Measurements from ENCODE around the gene TAF11L7.
"Not testable (repeated sequence)": the region's sequence is repeated elsewhere in the genome, so short reads cannot be mapped to it uniquely, and the experiment has no call there.

TAF11L7 gene

DNA sequence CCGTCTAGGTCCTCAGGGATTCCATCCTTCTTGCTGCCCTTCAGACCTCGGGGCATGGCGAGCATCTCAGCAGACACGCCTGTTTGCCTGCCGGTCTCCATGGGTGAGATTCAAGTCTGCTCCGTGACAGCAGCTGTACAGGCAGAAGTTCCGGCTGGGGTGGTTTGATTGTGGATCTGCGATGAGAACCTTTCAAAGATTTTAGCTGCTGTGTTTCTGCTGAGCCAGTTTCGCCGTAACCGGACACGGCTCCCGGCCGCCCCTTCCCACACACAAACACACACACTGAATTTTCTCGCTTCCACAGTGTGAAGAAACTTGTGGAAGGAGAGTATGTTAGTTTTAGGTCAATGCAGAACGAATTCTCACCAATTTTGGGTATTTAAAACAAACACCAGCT is at the start of gene TAF11L7:
TSS of gene TAF11L7 (minus strand) at position 101 of the 400 bp plus-strand sequence.
- DNase-seq = not testable (repeated sequence)

DNA sequence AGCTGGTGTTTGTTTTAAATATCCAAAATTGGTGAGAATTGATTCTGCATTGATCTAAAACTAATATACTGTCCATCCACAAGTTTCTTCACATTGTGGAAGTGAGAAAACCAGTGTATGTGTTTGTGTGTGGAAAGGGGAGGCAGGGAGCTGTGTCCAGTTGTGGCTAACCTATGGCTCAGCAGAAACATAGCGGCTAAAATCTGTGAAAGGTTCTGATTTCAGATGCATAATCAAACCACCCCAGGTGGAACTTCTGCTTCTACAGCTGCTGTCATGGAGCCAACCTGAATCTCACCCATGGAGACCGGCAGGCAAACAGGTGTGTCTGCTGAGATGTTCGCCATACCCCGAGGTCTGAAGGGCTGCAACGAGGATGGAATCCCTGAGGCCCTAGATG is 48.6 kb upstream of the TAF11L7 start, which contains the start of gene TAF11L14:
TSS of gene TAF11L14 (plus strand) at position 301 of the 400 bp plus-strand sequence.
- no peak for DNase-seq

DNA sequence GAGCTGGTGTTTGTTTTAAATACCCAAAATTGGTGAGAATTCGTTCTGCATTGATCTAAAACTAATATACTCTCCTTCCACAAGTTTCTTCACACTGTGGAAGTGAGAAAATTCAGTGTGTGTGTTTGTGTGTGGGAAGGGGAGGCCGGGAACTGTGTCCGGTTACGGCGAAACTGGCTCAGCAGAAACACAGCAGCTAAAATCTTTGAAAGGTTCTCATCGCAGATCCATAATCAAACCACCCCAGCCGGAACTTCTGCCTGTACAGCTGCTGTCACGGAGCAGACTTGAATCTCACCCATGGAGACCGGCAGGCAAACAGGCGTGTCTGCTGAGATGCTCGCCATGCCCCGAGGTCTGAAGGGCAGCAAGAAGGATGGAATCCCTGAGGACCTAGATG is 46.2 kb upstream of the TAF11L7 start, which contains the start of gene TAF11L13:
TSS of gene TAF11L13 (plus strand) at position 301 of the 400 bp plus-strand sequence.
- DNase-seq = not testable (repeated sequence)

DNA sequence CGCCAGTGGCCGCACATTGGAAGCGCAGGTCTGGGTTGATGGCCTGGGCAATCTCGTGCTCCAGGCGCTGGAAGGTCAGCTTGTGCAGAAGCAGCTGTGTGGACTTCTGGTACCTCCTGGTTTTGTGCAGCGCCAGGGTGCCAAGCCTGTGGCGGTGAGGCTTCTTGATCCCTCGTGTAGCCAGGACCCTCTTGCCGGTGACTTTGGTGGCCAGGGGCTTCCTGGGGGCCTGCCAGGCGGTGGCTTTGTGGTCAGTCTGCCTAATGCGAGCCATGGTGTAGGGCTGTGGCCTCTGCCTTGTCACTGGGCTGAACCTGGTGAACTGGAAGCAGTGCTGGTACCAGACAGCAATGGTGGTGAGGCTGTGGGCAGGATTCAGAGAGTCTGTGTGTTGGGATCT is 40.1 kb upstream of the TAF11L7 start:
- no peak for DNase-seq

DNA sequence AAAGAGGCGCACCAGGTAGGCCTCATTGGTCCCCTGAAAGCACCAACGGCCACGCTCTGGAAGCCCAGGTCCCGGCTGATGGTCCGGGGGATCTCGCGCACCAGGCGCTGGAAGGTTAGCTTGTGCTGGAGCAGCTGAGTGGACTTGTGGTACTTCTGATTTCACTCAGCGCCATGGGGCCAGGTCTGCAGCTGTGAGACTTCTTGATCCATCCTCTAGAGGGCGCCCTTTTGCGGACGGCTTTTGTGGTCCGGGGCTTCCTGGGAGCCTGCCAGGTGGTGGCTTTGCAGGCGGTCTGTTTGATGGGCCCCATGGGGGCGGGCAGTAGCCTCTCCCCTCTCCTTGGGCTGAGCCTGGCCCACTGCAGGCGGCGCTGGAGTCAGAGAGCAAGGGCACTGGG is 35.1 kb upstream of the TAF11L7 start:
- DNase-seq = no peak

DNA sequence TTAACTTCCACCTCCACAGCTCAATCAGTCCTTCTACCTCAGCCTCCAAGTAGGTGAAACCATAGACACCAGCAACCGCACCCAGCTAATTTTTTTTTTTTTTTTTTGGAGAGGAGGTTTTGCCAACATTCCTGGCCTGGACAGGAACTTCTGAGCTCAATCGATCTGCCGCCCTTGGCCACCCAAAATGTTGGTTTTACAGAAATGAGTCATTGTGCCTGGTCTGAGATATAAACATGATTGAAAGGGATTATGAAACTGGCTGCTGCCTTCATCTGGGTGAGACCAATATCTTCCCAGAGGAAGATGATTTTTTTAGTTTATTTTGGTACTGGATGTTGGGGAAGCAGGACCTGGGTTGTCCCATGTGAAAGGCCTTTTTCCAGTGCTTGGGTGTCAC is 33.8 kb upstream of the TAF11L7 start:
- no peak for DNase-seq

DNA sequence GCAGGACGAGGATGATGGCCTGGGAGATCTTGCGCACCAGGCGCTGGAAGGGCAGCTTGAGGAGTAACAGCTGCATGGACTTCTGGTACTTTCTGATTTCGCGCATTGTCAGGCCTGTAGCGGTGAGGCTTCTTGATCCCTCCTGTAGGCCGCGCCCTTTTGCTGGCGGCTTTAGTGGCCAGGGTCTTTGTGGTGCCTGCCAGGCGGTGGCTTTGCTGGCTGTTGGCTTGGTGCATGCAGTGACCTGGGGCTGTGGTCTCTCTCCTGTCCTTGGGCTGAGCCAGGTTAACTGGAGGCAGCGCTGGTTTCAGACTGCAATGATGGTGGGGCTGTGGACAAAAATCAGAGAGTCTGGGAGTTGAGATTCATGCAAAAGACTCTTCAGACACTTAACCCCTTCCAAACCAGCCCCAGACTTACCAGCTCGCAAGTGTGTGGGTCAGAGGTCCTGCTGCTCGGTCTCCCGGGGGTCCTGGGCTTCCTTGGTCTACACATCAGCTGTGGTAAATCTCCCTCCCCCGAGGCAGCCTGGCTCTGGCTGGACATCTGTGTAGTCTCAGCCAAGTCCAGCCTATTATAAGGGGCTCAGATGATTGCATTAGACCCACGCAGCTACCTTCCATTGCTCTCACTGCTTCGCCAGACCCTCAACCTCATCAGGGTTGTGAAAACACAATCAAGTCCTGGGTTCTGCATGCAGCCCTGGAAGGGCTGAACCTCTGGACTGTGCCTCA is 29.5 kb upstream of the TAF11L7 start:
- DNase-seq = no peak

DNA sequence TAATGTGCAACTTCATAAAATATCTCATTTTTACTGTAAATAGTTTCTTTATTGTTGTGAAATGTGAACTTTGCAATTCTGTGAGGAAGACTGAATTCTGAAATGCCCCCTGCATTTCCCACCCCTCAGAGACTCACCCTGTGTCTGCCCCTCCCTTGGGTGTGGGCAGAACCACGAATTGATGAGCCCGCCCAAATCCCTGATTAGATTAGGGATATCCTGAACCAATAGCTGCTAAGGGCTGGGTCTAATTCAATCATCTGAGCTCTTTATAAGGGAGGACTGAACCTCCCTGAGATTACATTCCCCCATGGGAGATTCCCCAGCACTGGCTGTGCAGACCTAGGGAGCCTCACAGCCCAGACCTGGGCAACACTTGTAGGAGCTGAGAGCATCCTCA is 24.5 kb upstream of the TAF11L7 start, which contains the start of gene TAF11L12:
TSS of gene TAF11L12 (plus strand) at position 301 of the 400 bp plus-strand sequence.
- not testable (repeated sequence) for DNase-seq

DNA sequence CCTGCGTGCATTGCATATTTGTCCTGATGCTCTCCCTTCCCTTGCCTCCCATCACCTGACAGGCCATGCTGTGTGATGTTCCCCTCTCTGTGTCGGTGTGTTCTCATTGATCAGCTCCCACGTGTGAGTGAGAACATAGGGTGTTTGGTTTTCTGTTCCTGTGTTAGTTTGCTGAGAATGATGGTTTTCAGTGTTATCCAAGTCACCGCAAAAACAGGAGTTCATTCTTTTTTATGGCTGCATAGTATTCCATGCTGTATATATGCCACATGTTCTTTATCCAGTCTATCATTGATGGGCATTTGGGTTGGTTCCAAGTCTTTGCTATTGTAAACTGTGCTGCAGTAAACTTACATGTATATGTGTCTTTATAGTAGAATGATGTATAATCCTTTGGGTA is 21.9 kb upstream of the TAF11L7 start:
- not testable (repeated sequence) for DNase-seq

DNA sequence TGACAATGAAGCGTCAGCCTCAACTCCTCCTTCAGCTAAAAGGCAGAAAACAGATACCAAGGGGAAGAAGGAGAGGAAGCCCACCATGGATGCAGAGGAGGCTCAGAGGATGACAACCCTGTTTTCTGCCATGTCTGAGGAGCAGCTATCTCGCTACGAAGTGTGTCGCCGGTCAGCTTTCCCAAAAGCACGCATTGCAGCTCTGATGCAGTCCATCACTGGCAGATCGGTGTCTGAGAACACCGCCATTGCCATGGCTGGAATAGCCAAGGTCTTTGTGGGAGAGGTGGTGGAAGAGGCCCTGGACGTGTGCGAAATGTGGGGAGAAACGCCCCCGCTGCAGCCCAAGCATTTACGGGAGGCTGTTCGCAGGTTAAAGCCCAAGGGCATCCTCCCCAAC is 19.4 kb upstream of the TAF11L7 start:
- no peak for DNase-seq

DNA sequence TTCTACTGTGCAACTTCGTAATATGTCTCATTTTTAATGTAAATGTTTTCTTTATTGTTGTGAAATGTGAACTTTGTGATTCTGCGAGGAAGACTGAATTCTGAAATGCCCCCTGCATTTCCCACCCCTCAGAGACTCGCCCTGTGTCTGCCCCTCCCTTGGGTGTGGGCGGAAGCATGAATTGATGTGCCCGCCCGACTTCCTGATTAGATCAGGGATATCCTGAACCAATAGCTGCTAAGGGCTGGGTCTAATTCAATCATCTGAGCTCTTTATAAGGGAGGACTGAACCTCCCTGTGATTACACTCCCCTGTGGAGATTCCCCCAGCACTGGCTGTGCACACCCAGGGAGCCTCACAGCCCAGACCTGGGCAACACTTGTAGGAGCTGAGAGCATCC is 18.3 kb upstream of the TAF11L7 start, which contains the start of gene TAF11L11:
TSS of gene TAF11L11 (plus strand) at position 304 of the 400 bp plus-strand sequence.
- not testable (repeated sequence) for DNase-seq

DNA sequence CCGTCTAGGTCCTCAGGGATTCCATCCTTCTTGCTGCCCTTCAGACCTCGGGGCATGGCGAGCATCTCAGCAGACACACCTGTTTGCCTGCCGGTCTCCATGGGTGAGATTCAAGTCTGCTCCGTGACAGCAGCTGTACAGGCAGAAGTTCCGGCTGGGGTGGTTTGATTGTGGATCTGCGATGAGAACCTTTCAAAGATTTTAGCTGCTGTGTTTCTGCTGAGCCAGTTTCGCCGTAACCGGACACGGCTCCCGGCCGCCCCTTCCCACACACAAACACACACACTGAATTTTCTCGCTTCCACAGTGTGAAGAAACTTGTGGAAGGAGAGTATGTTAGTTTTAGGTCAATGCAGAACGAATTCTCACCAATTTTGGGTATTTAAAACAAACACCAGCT is 12.2 kb upstream of the TAF11L7 start, which contains the start of gene TAF11L10:
TSS of gene TAF11L10 (minus strand) at position 101 of the 400 bp plus-strand sequence.
- DNase-seq = not testable (repeated sequence)

DNA sequence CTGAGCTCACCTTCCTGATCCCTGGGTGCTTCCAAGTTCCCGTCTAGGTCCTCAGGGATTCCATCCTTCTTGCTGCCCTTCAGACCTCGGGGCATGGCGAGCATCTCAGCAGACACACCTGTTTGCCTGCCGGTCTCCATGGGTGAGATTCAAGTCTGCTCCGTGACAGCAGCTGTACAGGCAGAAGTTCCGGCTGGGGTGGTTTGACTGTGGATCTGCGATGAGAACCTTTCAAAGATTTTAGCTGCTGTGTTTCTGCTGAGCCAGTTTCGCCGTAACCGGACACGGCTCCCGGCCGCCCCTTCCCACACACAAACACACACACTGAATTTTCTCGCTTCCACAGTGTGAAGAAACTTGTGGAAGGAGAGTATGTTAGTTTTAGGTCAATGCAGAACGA is 8.7 kb upstream of the TAF11L7 start, which contains the start of gene TAF11L9:
TSS of gene TAF11L9 (minus strand) at position 140 of the 400 bp plus-strand sequence.
- DNase-seq = not testable (repeated sequence)

DNA sequence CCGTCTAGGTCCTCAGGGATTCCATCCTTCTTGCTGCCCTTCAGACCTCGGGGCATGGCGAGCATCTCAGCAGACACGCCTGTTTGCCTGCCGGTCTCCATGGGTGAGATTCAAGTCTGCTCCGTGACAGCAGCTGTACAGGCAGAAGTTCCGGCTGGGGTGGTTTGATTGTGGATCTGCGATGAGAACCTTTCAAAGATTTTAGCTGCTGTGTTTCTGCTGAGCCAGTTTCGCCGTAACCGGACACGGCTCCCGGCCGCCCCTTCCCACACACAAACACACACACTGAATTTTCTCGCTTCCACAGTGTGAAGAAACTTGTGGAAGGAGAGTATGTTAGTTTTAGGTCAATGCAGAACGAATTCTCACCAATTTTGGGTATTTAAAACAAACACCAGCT is 5.3 kb upstream of the TAF11L7 start, which contains the start of gene TAF11L8:
TSS of gene TAF11L8 (minus strand) at position 101 of the 400 bp plus-strand sequence.
- DNase-seq = not testable (repeated sequence)

Data from activated CD4-positive, alpha-beta T cell treated with anti-CD3 and anti-CD28 coated beads, Interleukin-2, amount 50 U/mL, for 16 hours (primary cell).